HepG2 (cell line): ENCODE measurements around the gene GAS2L2. TPM values are rescaled to one million over a fixed set of nuclear protein-coding genes. Genes with fewer than 3 reads are reported as not detected.

Experiments
- ATAC-seq: fragments of 200-7000 bp; cut with Tn5 transposase; 3 replicates; pipeline ENCODE4 v1.9.1; 2020; ENCODE audit warnings: mild to moderate bottlenecking, moderate library complexity
- BruUV-seq: library from RNA; stranded (reverse); fragments of 400-500 nt; replicated peaks from 2 replicates; lab custom pipeline; 2021; lab: Mats Ljungman, UMichigan
- CTCF ChIA-PET: fragments of 300-600 bp; formaldehyde crosslinking; extraction: SDS; loops from one replicate; lab custom pipeline; 2021; ENCODE audit warnings: low total read pairs, inconsistent platforms, low intra/inter-chr PET ratio; lab: Yijun Ruan, JAX
- POLR2A ChIA-PET: fragments of 350-600 bp; sonication (Branson Sonifier 250); formaldehyde crosslinking; loops from one replicate; lab custom pipeline; 2020; ENCODE audit warnings: antibody characterized with exemption, inconsistent platforms; lab: Yijun Ruan, JAX
- DNase-seq: peaks from one replicate; pipeline ENCODE4 v3.0.0-alpha.2; 2015; ENCODE audit warnings: low spot score
- FAIRE-seq: peaks from 3 replicates; lab custom pipeline; 2011; peaks lifted over from hg19 to GRCh38; lab: Jason Lieb, UNC
- H2AFZ ChIP-seq: one replicate; pipeline ENCODE4 v1.6.1; 2011; ENCODE audit warnings: low read length, inconsistent platforms
- H3K27ac ChIP-seq: fragments of 300-600 bp; 3 replicates; pipeline ENCODE4 v1.8.0; 2011; ENCODE audit warnings: mixed run types, mild to moderate bottlenecking, mixed read lengths, low read length, inconsistent platforms; ENCODE audit not compliant: insufficient read depth; ENCODE audit errors: extremely low read length
- H3K27me3 ChIP-seq, 2 experiments: fragments of 200-600 bp in 1 of 2; 2 replicates in 1 of 2; 3 replicates in 1 of 2; pipeline versions ENCODE4 v1.6.0 to v1.8.0; 2011; ENCODE audit warnings: low read length in 2 of 2, mild to moderate bottlenecking in 2 of 2, moderate library complexity in 2 of 2, inconsistent platforms in 1 of 2; ENCODE audit not compliant: insufficient read depth in 2 of 2, control insufficient read depth in 1 of 2
- H3K36me3 ChIP-seq, 2 experiments: fragments of 200-600 bp in 1 of 2; replicated peaks in 1 of 2; 2 replicates in 1 of 2; 3 replicates in 1 of 2; pipeline versions ENCODE4 v1.5.1 to v1.8.0; 2011; ENCODE audit warnings: low read length in 2 of 2, inconsistent platforms in 1 of 2; ENCODE audit not compliant: insufficient read depth in 2 of 2, control insufficient read depth in 1 of 2
- H3K4me1 ChIP-seq: 2 replicates; pipeline ENCODE4 v1.5.1; 2012; ENCODE audit warnings: low read length, inconsistent platforms; ENCODE audit not compliant: insufficient read depth
- H3K4me2 ChIP-seq: 2 replicates; pipeline ENCODE4 v1.6.0; 2011; ENCODE audit warnings: low read depth, low read length, inconsistent platforms
- H3K4me3 ChIP-seq, 3 experiments: fragments of 200-600 bp in 1 of 3; sonication (generic), shearing (Covaris generic) in 1 of 3; replicated peaks in 1 of 3; 2 replicates each; pipeline ENCODE4 v1.5.1; 2011 to 2016; ENCODE audit warnings: low read length in 3 of 3, inconsistent platforms in 2 of 3, low read depth in 2 of 3, mild to moderate bottlenecking in 2 of 3, control low read depth in 1 of 3, mixed read lengths in 1 of 3; ENCODE audit not compliant: insufficient read depth in 1 of 3
- H3K79me2 ChIP-seq: one replicate; pipeline ENCODE4 v1.6.1; 2011; ENCODE audit warnings: low read length, inconsistent platforms; ENCODE audit not compliant: insufficient read depth
- H3K9ac ChIP-seq: 2 replicates; pipeline ENCODE4 v1.6.0; 2011; ENCODE audit warnings: mild to moderate bottlenecking, low read depth, low read length, inconsistent platforms; ENCODE audit not compliant: insufficient read depth
- H3K9me3 ChIP-seq: 2 replicates; pipeline ENCODE4 v1.5.1; 2012; ENCODE audit warnings: mild to moderate bottlenecking, low read length
- H4K20me1 ChIP-seq: 2 replicates; pipeline ENCODE4 v1.6.0; 2011; ENCODE audit warnings: inconsistent platforms, mild to moderate bottlenecking, low read length, moderate library complexity; ENCODE audit not compliant: insufficient read depth
- SIX4 ChIP-seq: sonication (generic); formaldehyde crosslinking; IDR thresholded peaks from 2 replicates; pipeline ENCODE4 v1.4.0; 2020; ENCODE audit warnings: missing genetic modification reagents
- SMC3 ChIP-seq: IDR thresholded peaks from 2 replicates; pipeline ENCODE4 v1.6.1; 2011; ENCODE audit warnings: low read length, improper control_type of control experiment
- STAG1 ChIP-seq: sonication (generic); formaldehyde crosslinking; IDR thresholded peaks from 2 replicates; pipeline ENCODE4 v1.4.0; 2020; ENCODE audit warnings: missing genetic modification reagents
- WGBS: methylation state at CpG from one replicate; pipeline ENCODE4 v1.1.6; 2017; ENCODE audit warnings: low lambda C conversion rate; 5-methylcytosine and 5-hydroxymethylcytosine counted together
- in situ Hi-C: cut with HindIII; loops from 2 replicates; pipeline ENCODE4 v1.10.0; 2017; ENCODE audit warnings: low pct_unique_long_range_greater_than_20kb; ENCODE audit not compliant: extremely low pct_ligation_motif_present
- intact Hi-C: fragments of 100-400 bp; cut with micrococcal nuclease; formaldehyde crosslinking; loops from one replicate; pipeline ENCODE4 v1.10.0; 2022; ENCODE audit not compliant: unreplicated experiment
- polyA plus RNA-seq, 8 experiments: library from polyadenylated mRNA; depleted of rRNA in 3 of 8; stranded (reverse) in 7 of 8; unstranded in 1 of 8; fragments of >200 nt; fragmentation: Illumina TruSeq in 4 of 8; extraction: Trizol in 4 of 8; gene quantifications; 2 replicates each; pipeline versions ENCODE4 v1.2.1 to v1.2.3, GENCODE V29; 2011 to 2016; ENCODE audit warnings: low read depth in 4 of 8, missing spikeins in 1 of 8, mixed read lengths in 1 of 8; ENCODE audit not compliant: insufficient read depth in 1 of 8
- total RNA-seq, 5 experiments: library from RNA; depleted of rRNA; stranded (reverse); fragments of >200 nt; fragmentation: Illumina TruSeq; extraction: Trizol; gene quantifications; 2 replicates each; pipeline ENCODE4 v1.2.3, GENCODE V29; 2016; ENCODE audit warnings: low read depth in 1 of 5
- TF ChIP-seq, protein P1 (sequence below): sonication (generic); formaldehyde crosslinking; IDR thresholded peaks from 2 replicates; pipeline ENCODE4 v1.5.0; 2020; ENCODE audit warnings: mild to moderate bottlenecking, missing genetic modification reagents, moderate library complexity
- TF ChIP-seq, protein P2 (sequence below): sonication (generic); formaldehyde crosslinking; IDR thresholded peaks from 2 replicates; pipeline ENCODE4 v1.4.0; 2020; ENCODE audit warnings: mild to moderate bottlenecking, missing genetic modification reagents, borderline replicate concordance

The GAS2L2 gene
- total and polyA plus RNA-seq, 2 of the 13 experiments (the other 11 are each of a cell fraction or from before 2014, with no cell fraction given): not detected

DNA sequence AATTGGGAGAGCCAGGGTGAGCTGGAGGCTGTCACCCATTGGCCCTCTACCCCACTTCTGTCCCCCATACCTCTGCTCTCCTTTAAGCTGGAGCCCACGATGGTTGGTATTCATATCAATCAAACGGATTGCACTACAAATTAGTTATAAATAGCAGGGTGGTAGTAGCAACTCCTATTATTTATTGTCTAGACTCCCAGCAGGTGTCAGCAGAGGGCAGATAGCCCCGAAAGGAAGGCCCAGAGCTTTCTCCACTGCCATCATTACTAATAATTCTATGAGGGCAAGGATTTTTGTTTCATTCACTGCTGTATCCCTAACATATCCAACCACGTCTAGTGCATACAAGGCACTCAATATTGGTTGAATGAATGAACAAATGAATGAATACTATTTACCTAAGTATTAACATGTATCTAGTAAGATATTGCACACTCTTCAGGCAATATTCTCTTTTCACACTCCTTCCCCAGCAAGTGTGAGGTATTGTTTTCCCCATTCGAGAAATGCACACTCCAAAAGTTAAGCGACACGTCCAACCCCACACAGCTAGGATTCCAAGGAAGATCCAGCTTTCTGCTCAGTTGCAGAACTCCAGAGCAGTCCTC, 14.0 kb upstream of the GAS2L2 start:
- Histone ChIP-seq H3K4me1 (peaks cover 18% of the 10 kb centered on the region), H3K9ac (no peak overlapping the region), H3K27me3 (peaks cover 3 to 36% of the 10 kb centered on the region in 2 experiments; a peak in 3 of 5 replicates), H3K79me2 (no peaks in the 10 kb centered on the region), H4K20me1 (no peaks in the 10 kb centered on the region), H3K4me3 (no peak overlapping the region)
- CTCF ChIA-PET: interaction anchor here (1.7 to 2.0 kb wide), 2 partner anchors 38 to 42 kb away, joined by 8 to 13 read pairs; partner anchors contain the start of gene TAF15
- WGBS: 0% methylated on average over 7 of the region's 7 CpGs
- no peak for FAIRE-seq
- TF ChIP-seq STAG1 (CRISPR knock-in tag) (peak; percentile 39), SMC3 (peak; percentile 18; the same call in 1 of the 2 replicates), SIX4 (CRISPR knock-in tag) (no peak)
- TF ChIP-seq, protein P1, sequence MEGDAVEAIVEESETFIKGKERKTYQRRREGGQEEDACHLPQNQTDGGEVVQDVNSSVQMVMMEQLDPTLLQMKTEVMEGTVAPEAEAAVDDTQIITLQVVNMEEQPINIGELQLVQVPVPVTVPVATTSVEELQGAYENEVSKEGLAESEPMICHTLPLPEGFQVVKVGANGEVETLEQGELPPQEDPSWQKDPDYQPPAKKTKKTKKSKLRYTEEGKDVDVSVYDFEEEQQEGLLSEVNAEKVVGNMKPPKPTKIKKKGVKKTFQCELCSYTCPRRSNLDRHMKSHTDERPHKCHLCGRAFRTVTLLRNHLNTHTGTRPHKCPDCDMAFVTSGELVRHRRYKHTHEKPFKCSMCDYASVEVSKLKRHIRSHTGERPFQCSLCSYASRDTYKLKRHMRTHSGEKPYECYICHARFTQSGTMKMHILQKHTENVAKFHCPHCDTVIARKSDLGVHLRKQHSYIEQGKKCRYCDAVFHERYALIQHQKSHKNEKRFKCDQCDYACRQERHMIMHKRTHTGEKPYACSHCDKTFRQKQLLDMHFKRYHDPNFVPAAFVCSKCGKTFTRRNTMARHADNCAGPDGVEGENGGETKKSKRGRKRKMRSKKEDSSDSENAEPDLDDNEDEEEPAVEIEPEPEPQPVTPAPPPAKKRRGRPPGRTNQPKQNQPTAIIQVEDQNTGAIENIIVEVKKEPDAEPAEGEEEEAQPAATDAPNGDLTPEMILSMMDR (CRISPR knock-in tag): peak; percentile 44; the same call in 1 of the 2 replicates
- TF ChIP-seq, protein P2, sequence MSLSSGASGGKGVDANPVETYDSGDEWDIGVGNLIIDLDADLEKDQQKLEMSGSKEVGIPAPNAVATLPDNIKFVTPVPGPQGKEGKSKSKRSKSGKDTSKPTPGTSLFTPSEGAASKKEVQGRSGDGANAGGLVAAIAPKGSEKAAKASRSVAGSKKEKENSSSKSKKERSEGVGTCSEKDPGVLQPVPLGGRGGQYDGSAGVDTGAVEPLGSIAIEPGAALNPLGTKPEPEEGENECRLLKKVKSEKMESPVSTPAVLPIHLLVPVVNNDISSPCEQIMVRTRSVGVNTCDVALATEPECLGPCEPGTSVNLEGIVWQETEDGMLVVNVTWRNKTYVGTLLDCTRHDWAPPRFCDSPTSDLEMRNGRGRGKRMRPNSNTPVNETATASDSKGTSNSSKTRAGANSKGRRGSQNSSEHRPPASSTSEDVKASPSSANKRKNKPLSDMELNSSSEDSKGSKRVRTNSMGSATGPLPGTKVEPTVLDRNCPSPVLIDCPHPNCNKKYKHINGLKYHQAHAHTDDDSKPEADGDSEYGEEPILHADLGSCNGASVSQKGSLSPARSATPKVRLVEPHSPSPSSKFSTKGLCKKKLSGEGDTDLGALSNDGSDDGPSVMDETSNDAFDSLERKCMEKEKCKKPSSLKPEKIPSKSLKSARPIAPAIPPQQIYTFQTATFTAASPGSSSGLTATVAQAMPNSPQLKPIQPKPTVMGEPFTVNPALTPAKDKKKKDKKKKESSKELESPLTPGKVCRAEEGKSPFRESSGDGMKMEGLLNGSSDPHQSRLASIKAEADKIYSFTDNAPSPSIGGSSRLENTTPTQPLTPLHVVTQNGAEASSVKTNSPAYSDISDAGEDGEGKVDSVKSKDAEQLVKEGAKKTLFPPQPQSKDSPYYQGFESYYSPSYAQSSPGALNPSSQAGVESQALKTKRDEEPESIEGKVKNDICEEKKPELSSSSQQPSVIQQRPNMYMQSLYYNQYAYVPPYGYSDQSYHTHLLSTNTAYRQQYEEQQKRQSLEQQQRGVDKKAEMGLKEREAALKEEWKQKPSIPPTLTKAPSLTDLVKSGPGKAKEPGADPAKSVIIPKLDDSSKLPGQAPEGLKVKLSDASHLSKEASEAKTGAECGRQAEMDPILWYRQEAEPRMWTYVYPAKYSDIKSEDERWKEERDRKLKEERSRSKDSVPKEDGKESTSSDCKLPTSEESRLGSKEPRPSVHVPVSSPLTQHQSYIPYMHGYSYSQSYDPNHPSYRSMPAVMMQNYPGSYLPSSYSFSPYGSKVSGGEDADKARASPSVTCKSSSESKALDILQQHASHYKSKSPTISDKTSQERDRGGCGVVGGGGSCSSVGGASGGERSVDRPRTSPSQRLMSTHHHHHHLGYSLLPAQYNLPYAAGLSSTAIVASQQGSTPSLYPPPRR (CRISPR knock-in tag): no peak
- TF ChIP-seq, all 625 proteins: peak for 3
- Histone ChIP-seq H2AFZ (no peak overlapping the region), H3K36me3 (no peaks in the 10 kb centered on the region), H3K27ac (no peak overlapping the region), H3K4me2 (no peak overlapping the region), H3K9me3 (no peaks in the 10 kb centered on the region)
- no TSS peak for BruUV-seq
- DNase-seq (no peak), ATAC-seq (no peak)
- POLR2A ChIA-PET: interaction anchor here (1.8 kb wide), 1 partner anchor 42 kb away, joined by 5 read pairs; the partner anchor contains the start of gene TAF15
- in situ Hi-C loops: no loop called here
- intact Hi-C loops: no loop called here
